Caco-2 (cell line): ENCODE measurements around the gene DHX32. TPM values are rescaled to one million over a fixed set of nuclear protein-coding genes. Genes with fewer than 3 reads are reported as not detected.

ENCODE experiments used
- BruUV-seq: library from RNA; stranded (reverse); fragments of 400-500 nt; replicated peaks from 2 replicates; lab custom pipeline; 2021; lab: Mats Ljungman, UMichigan
- CTCF ChIA-PET: fragments of 300-600 bp; sonication (Branson Sonifier 250); formaldehyde crosslinking; loops from one replicate; lab custom pipeline; 2022; ENCODE audit warnings: antibody characterized with exemption; lab: Charles Lee
- POLR2A ChIA-PET: fragments of 300-600 bp; sonication (Branson Sonifier 250); formaldehyde crosslinking; loops from one replicate; lab custom pipeline; 2022; ENCODE audit warnings: antibody characterized with exemption; lab: Charles Lee
- DNase-seq, 2 experiments: peaks; one replicate each; pipeline versions ENCODE4 v3.0.0 to v3.0.0-alpha.2; 2020 to 2022
- H3K27me3 ChIP-seq: replicated peaks from 2 replicates; pipeline ENCODE4 v1.6.0; 2011; ENCODE audit warnings: low read length; ENCODE audit not compliant: control insufficient read depth, insufficient read depth
- H3K36me3 ChIP-seq: 2 replicates; pipeline ENCODE4 v1.5.1; 2011; ENCODE audit warnings: low read length; ENCODE audit not compliant: control insufficient read depth, insufficient read depth
- H3K4me1 ChIP-seq: fragments of 250-450 bp; sonication (Bioruptor Pico); 2 replicates; pipeline ENCODE4 v1.5.1; 2020; ENCODE audit warnings: mild to moderate bottlenecking
- H3K4me3 ChIP-seq: 2 replicates; pipeline ENCODE4 v1.5.1; 2011; ENCODE audit warnings: low read depth, mild to moderate bottlenecking, control low read depth, low read length
- H3K9me3 ChIP-seq: fragments of 250-450 bp; sonication (Bioruptor Pico); 2 replicates; pipeline ENCODE4 v1.5.1; 2020; ENCODE audit warnings: mild to moderate bottlenecking, moderate library complexity
- H3K27ac Mint-ChIP-seq: one replicate; pipeline ENCODE4 v1.8.0; 2022; ENCODE audit warnings: mixed read lengths; ENCODE audit not compliant: unreplicated experiment
- H3K27me3 Mint-ChIP-seq: one replicate; pipeline ENCODE4 v1.8.0; 2022; ENCODE audit warnings: mixed read lengths; ENCODE audit not compliant: insufficient read depth, unreplicated experiment
- H3K36me3 Mint-ChIP-seq: one replicate; pipeline ENCODE4 v1.8.0; 2022; ENCODE audit warnings: mild to moderate bottlenecking, mixed read lengths; ENCODE audit not compliant: insufficient read depth, unreplicated experiment
- H3K4me1 Mint-ChIP-seq: one replicate; pipeline ENCODE4 v1.8.0; 2022; ENCODE audit warnings: low read depth, mixed read lengths; ENCODE audit not compliant: unreplicated experiment
- H3K4me3 Mint-ChIP-seq: one replicate; pipeline ENCODE4 v1.8.0; 2022; ENCODE audit warnings: mild to moderate bottlenecking, moderate library complexity, mixed read lengths; ENCODE audit not compliant: unreplicated experiment
- H3K9me3 Mint-ChIP-seq: one replicate; pipeline ENCODE4 v1.8.0; 2022; ENCODE audit warnings: mixed read lengths; ENCODE audit not compliant: unreplicated experiment
- intact Hi-C: fragments of 100-400 bp; cut with micrococcal nuclease; formaldehyde crosslinking; loops from one replicate; pipeline ENCODE4 v1.10.0; 2022; ENCODE audit not compliant: unreplicated experiment
- total RNA-seq: library from RNA; stranded (reverse); gene quantifications from 2 replicates; pipeline ENCODE4 v1.2.3, GENCODE V29; 2022
- TF ChIP-seq, protein P1 (sequence below), 2 experiments: fragments of 200-600 bp in 1 of 2; IDR thresholded peaks; 1 replicate in 1 of 2; 2 replicates in 1 of 2; pipeline versions ENCODE4 v1.5.1 to v1.8.0; 2011 to 2022; ENCODE audit warnings: antibody characterized with exemption in 1 of 2, control low read depth in 1 of 2, inconsistent platforms in 1 of 2, low read depth in 1 of 2, low read length in 1 of 2, mild to moderate bottlenecking in 1 of 2, moderate library complexity in 1 of 2; ENCODE audit not compliant: insufficient read depth in 1 of 2, severe bottlenecking in 1 of 2, unreplicated experiment in 1 of 2

DHX32 gene
- total RNA-seq, 1 experiment from 2014 or later: 25.0 TPM

DNA sequence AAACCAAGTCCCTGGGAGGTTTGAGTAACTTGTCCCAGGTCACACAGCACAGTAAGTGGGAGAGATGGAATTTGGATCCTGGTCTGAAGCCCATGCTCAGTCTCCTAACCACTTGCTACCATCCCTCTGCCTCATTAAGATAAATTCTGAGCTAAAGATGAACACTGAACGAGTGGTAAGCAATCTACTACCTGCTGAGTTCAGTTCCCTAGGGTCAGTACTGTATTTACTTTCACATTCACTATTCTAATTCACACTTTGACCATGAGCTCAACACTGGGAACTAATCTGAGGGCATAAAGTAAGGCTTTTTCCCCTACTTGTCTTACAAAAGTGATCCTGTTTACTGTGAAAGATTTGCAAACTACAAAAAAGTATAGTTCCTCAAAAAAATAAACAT lies 60.4 kb downstream of the DHX32 start:
- no peaks in the 10 kb centered on the region; the same call in 1 of the 2 replicates for H3K36me3 ChIP-seq
- H3K4me3 Mint-ChIP-seq: no peak overlapping the region
- BruUV-seq: no TSS peak

DNA sequence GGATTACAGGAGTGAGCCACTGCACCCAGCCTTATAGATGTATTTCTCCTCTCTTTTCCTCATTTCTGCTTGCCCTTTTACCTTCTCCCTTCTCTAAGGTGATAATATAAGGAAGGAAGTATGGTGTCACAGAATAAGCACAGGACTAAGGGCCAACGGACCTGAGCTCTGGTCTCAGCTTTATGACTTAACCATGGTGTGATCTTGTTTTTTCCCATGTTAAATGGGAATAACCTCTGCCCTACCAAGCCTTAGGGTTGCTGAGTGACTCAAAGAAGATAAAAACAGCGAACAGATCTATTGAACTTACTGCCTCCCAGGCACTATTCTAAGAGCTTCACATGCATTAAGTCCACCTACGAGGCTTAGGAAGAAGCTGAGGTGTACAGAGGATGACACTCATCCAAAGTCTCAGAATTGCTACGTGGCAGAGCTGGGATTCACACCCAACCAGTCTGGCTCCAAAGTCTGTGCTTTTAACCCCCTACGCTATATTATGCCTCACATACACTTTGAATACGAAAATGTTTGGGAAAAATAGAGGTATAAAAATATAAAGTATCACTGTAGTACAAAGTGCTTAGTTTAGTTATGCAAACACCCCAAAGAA lies 63.6 kb downstream of the DHX32 start:
- Histone ChIP-seq H3K36me3 (peaks cover 2% of the 10 kb centered on the region), H3K9me3 (no peaks in the 10 kb centered on the region), H3K4me1 (no peaks in the 10 kb centered on the region), H3K27me3 (no peaks in the 10 kb centered on the region), H3K4me3 (no peak overlapping the region)
- TF ChIP-seq, protein P1, sequence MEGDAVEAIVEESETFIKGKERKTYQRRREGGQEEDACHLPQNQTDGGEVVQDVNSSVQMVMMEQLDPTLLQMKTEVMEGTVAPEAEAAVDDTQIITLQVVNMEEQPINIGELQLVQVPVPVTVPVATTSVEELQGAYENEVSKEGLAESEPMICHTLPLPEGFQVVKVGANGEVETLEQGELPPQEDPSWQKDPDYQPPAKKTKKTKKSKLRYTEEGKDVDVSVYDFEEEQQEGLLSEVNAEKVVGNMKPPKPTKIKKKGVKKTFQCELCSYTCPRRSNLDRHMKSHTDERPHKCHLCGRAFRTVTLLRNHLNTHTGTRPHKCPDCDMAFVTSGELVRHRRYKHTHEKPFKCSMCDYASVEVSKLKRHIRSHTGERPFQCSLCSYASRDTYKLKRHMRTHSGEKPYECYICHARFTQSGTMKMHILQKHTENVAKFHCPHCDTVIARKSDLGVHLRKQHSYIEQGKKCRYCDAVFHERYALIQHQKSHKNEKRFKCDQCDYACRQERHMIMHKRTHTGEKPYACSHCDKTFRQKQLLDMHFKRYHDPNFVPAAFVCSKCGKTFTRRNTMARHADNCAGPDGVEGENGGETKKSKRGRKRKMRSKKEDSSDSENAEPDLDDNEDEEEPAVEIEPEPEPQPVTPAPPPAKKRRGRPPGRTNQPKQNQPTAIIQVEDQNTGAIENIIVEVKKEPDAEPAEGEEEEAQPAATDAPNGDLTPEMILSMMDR (IDR thresholded peaks at IDR 0.05; ENCODE audit: insufficient read depth in 1 of 2, low read depth in 1 of 2, low read length in 1 of 2, severe bottlenecking in 1 of 2, unreplicated experiment in 1 of 2): no peak
- no peak for DNase-seq
- Mint-ChIP-seq H3K9me3 (no peaks in the 10 kb centered on the region), H3K27me3 (no peaks in the 10 kb centered on the region), H3K36me3 (peaks cover 4% of the 10 kb centered on the region), H3K27ac (no peak overlapping the region), H3K4me1 (no peaks in the 10 kb centered on the region), H3K4me3 (no peak overlapping the region)
- ChIA-PET POLR2A (interaction anchor here (0.6 kb wide), 1 partner anchor 65 kb away, joined by 7 read pairs; no protein-coding TSS in a partner anchor), CTCF (no interaction called here)
- no TSS peak for BruUV-seq
- intact Hi-C loops: no loop called here

More for the DNA sequence above, 60.4 kb downstream of the DHX32 start:
- Mint-ChIP-seq H3K36me3 (peaks cover 4% of the 10 kb centered on the region), H3K4me1 (no peaks in the 10 kb centered on the region), H3K27ac (no peak overlapping the region), H3K9me3 (no peaks in the 10 kb centered on the region), H3K27me3 (no peaks in the 10 kb centered on the region)
- Histone ChIP-seq H3K4me1 (peaks cover 4% of the 10 kb centered on the region; the same call in 1 of the 2 replicates), H3K9me3 (no peaks in the 10 kb centered on the region), H3K27me3 (no peaks in the 10 kb centered on the region), H3K4me3 (no peak overlapping the region)
- ChIA-PET CTCF (no interaction called here), POLR2A (no interaction called here)
- TF ChIP-seq, protein P1 (IDR thresholded peaks at IDR 0.05; ENCODE audit: insufficient read depth in 1 of 2, low read depth in 1 of 2, low read length in 1 of 2, severe bottlenecking in 1 of 2, unreplicated experiment in 1 of 2): no peak
- intact Hi-C loops: no loop called here
- no peak for DNase-seq

- H3K4me1 Mint-ChIP-seq: no peaks in the 10 kb centered on the region
- H3K27me3 ChIP-seq: no peaks in the 10 kb centered on the region
- H3K4me1 ChIP-seq: no peaks in the 10 kb centered on the region
- H3K4me3 ChIP-seq: no peak overlapping the region
- H3K9me3 ChIP-seq: no peaks in the 10 kb centered on the region
- no TSS peak for BruUV-seq
- H3K4me3 Mint-ChIP-seq: no peak overlapping the region
- H3K36me3 Mint-ChIP-seq: peaks cover 4% of the 10 kb centered on the region
- H3K27me3 Mint-ChIP-seq: no peaks in the 10 kb centered on the region
- intact Hi-C loops: no loop called here
- H3K27ac Mint-ChIP-seq: no peak overlapping the region
- POLR2A ChIA-PET: no interaction called here
- TF ChIP-seq, protein P1 (IDR thresholded peaks at IDR 0.05; ENCODE audit: insufficient read depth in 1 of 2, low read depth in 1 of 2, low read length in 1 of 2, severe bottlenecking in 1 of 2, unreplicated experiment in 1 of 2): no peak
- no peaks in the 10 kb centered on the region for H3K9me3 Mint-ChIP-seq
- H3K36me3 ChIP-seq: peaks cover 2% of the 10 kb centered on the region
- DNase-seq: no peak
- CTCF ChIA-PET: no interaction called here
These were observed 64.5 kb downstream of the DHX32 start for GRCh38 chr10:125816548-125816947.
